GM21390 (cell line): ENCODE measurements around the gene BRMS1.

Experiments
- ATAC-seq: cut with Tn5 transposase; IDR thresholded peaks from one replicate; pipeline ENCODE4 v1.9.1; 2021; ENCODE audit not compliant: unreplicated experiment

Gene BRMS1

DNA sequence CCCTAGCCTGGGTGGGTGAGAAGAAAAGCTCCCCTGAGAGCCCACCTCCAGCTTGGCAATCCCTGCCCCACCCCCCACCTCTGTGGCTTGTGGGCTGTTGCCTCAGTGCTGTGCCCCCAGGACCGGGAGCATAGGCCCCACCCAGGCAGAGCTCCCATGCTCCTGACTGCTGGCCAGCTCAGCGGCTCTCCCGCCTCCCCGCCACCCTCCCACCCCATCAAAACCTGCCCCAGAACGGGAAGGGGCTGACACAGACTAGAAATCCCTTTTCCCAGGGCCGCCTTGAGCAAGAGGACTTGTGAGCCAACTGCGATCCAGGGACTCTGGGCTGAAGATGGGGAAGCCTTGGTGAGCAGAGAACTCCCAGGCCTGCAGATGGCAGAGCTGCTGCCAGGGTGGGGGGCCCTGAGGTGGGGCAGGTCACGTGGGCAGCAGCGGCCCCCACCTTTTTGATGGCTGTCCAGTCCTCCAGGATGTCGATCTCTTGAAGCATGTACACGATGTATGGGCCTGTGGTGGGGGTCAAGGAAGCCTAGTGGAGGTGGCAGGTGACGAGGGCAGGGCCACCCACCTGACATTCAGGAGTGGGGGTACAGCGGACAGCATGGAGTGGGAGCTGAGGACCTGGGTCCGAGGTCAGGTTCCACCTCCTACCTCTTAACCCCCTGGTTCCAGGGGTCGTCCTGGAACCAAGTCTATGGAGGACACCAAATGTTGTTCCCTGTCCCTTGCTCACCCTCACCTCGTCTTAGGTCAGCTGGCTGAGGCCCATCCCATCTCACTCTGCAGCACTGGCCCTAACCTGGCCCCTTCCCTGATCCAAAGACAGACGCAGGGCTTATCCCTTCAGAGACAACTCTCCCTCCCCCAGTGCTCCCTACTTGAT lies 6.4 kb downstream of the BRMS1 start:
- no peak for ATAC-seq

DNA sequence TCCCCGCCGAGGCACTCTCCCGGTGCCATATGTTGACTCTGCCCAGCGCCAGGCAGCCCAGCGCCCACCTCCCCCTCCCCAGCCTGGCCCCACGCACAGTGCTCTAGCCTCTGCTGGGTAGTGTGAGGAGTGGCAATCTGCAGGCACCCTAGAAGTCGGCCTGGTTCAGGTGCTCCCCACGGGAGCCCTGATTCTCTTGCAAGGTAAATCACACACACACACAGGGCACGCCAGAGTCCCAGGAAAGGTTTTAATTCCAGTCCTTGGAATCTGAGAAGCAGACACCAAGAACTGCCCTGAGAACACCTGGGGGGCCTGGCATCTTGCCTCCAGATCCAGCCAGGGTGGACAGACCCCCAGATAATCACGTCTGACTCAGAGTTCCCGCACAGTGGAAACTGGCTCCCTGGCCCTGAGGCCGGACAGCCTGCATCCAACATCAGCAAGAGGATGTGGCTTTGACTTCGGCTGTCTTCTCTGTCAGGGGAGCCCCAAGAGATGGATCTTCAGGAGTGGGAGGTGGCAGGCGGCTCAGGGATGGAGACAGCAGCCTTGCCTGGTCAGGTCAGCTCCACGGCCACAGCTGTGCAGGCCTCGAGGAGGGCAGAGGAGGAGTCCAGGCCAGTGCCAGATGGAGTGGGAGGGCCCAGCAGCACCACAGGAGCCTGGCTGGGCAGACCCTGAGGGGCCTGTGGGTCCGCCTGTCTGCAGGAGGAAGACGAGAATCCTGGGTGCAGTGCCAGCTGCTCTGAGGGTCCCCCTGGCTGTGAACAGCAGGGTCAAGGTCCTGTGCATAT lies 7.6 kb downstream of the BRMS1 start:
- no peak for ATAC-seq

DNA sequence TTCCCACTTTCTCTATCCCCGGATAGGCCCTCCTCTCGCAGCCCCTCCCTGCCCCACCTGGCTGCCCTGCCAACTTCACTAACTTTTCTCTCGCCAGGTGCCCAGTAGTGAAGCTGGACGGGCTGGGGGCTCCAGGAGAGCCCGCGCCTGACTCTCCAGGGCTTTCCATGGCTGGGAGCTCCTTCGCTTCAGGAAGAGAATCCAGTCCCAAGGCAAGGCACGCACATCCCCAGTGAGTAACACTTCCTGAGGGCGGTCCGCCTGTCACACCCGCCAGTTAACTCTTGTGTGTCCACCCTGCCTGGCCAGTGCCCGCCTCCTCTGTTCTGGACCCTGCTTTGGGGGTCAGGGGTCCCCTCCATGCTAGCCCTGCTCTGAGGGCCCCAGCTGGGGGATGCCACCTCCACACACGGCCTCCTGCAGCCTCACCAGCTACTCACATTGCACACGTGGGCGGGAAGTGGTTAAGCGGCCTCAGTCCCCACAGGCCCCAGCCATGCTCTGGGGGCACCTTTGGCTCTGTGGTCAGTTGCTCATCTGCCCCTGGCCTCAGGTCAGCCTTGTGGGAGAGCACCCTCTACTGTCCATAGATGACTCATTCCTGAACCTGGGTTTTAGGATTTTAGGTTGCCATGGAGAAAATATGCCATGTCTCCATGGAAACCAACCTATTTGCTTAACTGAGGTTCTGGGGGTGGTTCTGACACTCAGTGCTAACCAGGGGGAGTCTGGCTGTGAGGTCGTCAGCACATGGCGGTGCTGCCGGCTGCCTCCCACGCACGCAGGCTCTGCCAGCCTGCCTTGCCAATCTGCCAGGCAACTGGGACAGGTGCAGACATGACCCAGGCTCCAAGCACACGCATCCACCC lies 8.4 kb downstream of the BRMS1 start, which contains the start of gene RIN1:
Gene RIN1, minus strand, starts transcription at position 201 of the 869 bp plus-strand sequence. Its CDS starts 32 bp downstream, at position 169.
- ATAC-seq = peak; percentile 62

DNA sequence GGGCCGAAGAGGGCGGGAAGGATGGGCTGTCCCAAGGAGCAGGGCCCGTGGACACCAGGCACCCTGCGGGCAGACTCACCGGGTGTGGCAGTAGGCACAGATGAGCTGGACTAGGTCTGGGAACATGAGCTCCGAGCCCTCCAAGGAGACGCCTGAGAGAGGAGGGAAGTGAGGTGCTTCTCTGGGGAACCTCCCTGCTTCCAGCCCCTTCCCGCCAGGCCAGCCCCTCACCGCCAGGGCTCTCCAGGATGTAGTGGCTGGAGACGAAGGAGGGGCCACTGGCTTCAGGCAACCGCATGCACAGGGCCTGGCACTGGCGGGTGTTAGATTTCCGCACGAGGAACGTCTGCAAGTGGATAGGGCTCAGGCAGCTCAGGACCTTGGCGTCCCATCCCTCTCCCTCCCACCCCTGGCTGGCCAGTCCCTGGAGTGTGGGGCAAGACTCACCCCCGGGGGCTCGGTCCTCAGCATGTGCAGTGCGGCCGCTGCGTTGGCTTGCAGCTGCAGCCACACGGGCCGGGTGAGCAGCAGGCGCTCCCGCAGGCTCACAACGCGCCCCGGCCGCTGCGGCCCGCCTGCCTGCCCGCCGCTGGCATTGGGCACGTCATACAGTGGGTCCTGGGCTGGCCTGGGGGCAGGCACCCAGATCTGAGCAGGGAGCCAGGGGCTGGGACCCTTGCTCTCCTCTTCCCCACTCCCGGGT lies 9.2 kb downstream of the BRMS1 start:
- ATAC-seq = no peak

DNA sequence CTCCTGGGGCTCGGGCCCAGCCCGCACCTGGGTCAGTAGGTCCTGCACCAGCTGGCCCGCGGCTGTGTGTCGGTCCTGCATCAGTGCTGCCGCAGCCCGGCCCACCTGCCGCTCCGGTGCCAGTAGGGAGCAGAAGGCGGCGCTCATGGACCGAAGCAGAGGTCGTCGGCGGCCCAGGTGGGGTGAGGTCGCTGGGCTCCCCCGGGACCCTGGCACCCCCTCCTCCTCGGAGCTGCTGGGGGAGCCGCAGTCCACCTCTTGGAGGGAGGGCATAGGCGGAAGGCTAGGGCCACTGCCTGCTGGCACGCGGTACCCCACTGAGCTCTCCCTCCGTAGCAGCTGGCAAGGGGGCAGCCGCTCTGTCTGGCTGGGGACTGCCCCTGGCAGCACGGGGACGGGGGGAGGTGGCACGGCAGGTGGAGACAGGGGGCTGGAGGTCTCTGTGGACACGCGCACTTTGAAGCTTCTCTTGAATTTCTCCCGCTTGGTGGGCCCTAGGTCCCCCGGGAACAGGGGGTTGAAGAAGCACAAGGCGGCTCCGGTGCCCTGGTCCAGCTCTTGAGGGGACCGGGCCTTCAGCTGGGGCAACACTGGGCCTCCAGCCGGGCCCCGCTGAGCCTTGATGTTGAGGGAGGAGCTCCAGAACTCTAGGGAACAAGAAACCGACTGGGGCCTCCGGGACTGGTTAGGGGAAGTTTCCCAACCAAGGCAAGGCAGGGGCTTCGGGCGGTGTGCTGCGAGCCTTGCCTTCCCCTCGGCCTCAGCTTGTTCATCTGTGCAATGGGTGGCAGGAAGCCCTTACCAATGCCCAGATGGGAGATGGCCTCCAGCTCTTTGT lies 10.1 kb downstream of the BRMS1 start:
- ATAC-seq = no peak

DNA sequence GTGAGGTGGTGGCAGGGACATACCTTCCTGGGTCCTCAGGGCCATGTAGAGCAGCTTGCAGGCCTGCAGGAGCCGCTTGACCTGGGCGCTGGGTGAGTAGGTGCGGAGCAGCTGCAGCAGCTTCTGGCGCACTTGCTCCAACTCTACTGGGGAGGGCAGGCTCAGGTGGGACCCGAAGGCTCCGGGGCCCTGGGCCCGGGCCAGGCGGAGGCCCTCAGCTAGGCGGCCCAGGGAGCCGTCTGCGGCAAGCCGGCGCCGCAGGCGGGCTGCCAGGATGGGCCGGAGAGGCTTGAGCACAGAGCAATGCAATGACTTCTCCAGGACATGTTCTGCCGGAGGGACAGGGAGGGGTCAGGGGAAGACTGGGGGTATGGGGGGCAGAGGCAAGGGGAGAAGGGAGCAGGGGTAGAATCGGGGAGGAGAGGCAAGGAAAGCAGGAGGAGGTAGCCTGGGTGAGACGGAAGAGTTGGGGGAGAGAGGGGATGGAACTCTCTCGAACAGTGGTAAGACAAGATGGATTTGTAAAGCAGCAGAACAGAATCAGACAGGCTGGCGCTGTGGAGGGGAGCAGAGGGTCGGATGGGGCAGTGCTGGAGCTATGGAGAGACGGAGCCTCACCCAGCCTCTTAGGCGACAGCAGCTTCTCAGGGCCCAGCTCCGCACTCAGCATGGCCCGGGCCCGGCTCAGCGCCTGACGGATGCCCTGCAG lies 10.9 kb downstream of the BRMS1 start:
- ATAC-seq = no peak

DNA sequence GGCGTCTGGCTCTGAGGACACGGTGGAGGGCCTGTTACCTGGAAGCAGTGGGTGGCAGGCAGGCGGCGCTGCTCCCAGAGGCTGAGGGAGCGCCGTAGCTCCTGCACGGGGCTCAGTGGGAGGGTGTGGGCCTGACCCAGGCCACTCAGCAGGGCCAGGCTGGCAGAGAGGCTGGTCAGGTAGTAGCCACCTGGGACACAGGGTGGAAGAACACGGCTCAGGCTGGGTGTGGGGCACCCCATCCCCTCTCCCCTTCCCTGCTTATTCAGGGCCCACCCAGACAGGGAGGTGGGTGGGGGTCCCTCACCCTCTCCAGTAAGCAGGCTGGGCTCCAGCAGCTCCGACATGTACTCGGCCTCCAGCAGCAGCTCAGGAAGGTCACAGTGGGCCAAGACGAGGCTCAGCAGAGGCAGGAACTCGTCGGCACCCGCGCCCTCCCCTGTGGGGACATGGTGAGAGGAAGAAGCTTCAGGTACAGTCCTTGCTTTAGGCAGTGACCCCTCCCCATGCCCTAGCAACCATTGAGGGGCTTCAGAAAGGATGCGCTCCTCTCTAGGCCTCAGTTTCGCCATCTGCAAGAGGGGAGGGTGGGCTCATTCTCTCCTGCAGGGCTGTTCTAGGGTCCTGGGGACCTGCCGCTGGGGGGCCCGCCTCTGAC lies 11.6 kb downstream of the BRMS1 start:
- no peak for ATAC-seq

DNA sequence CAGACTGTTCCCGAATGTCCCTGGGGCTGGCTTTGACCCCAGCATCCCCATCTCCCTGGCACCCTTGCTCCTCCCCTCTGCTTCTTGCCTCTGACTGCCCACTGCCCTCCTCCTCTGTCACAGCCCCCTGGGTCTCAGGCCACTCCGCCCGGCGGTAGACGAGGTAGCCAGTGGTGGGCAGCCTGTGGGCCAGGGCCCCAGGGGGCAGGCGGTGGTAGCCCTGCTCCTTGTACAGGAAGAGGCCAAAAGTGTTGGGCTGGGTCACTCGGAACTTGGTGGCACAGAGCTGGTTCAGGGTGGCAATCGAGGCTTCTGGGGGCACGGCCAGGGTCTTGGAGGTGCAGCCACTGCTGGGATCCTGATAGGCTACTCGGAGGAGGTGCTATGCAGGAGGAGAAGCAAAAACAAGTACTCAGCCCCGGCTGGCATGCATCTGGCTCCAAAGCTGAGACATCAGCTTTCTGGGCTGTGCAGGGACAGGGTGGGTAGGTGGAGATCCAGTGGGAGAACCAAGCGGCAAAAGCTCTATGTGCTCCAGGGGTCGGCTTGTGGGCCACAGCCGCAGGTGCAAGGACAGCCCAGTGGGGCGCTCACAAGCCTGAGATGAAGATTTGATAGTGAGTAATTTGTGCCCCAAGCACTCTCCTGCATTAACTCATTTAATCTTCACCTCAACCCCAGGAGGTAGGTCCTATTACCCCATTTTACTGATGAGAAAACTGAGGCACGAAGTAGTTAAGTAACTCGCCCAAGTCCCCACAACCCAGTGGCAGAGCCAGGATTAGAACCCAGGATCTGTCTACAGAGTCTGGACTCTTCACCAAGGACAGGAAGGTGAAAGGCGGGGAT lies 12.3 kb downstream of the BRMS1 start:
- ATAC-seq = no peak

DNA sequence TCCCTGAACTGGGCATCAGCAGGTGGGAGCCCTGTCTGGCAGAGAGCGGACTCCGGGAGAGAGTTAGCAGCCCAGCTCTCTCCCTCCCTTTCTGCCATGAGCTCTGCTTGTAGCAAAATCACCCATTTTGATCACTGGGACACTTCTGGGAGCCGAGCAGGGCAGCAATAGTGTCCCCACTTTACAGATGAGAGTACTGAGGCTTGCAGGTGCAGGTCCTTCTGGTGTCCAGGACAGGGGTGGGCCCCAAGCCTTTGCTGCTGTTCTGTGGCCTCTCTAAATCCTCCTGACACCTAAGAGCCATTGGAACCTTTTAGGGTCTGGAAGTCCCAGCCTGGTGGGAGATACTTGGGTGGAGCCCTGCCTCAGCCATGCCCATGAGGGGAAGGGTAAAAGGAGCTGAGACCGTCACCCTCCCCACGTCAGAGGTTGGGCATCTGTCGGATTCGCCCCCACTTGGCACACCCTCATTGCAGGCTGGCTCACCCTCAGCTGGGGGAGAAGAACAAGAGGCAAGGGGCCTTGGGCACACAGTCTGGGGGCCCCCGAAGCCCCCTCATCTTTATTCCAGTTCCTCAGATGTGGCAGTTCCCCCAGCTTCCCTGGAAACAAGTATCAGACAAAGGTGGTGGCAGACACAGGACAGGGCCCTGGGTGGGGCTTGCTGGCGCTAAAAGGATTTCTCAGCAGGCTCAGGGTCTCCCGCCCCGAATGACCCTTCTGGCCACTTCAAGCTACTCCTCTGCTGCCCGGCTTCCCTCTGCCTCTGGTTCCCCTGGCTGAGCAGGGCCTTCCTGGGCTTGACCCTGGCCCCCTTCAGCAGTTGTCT lies 13.1 kb downstream of the BRMS1 start:
- ATAC-seq = no peak

DNA sequence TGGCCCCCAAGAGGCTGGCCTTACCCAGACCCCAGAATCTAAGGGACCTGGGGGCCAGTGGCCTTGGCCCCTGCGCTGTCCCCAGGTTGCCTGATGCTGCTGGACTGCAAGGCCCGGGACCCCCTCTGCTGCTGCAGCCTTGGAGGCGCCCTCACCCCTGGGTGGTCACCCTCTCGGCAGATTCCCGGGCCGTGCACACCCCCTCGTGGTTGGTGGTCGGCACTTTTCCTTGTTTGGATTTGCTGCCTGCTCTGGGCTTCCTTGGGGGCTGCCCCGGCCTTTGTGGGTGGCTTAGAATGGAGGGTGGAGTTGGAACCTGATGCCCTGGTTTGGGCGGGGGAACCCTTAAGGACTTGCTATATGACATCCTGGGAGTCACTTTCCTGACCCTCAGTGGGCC lies 14.0 kb downstream of the BRMS1 start:
- ATAC-seq = no peak

DNA sequence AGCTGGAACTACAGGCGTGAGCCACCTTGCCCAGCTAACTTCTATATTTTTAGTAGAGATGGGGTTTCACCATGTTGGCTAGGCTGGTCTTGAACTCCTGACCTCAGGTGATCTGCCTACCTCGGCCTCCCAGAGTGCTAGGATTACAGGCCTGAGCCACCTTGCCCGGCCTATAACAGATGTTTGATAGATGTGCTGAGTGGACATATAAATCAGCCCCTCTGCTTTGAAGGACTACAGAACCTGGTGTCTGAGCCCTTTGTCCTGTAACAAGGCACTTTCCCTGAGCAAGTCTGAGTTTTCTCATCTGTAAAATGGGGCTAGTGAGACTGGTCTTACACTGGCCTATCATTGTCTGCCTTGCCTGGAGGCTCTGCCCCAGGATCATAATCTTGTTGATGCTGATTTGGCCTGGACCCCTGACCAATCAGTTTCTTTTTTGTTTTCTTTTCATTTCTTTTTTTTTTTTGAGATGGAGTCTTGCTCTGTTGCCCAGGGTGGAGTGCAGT lies 15.7 kb downstream of the BRMS1 start:
- ATAC-seq = no peak

DNA sequence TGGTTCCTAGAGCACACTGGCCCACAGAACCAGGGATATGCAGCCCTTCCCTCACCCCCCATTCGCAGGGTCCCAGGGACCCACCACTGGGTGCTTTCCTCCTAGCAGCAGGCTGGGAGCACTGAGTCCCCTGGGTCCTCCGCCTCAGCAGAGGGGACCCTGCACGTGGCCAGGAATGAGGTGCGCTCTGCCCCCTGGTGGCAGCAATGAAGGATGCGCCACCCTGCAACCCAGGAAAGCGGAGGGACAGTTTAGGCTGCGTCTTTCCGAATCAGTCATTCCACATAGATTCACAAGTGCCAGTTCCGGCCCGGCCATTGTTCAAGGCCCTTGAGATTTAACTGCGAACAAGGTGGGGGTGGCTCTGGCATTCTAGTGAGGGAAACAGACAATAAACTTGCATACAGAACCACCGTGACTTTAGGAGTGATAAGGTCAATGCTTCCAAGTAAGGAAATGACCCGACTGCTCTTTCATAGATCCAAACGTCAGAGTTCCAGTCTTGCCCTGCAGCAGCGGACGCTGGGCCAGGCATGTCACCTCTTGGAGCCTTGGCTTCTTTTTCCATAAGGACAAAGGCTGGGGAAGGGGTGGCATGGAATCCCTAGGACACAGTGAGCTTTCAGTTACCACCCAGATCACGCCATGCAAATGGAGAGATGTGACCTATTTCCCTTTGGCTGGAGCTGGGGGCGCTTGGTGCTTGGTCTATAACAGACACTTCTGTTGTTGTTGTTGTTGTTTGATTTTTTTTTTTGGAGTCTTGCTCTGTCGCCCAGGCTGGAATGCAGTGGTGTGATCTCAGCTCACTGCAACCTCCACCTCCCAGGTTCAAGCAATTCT lies 16.4 kb downstream of the BRMS1 start:
- ATAC-seq = no peak

DNA sequence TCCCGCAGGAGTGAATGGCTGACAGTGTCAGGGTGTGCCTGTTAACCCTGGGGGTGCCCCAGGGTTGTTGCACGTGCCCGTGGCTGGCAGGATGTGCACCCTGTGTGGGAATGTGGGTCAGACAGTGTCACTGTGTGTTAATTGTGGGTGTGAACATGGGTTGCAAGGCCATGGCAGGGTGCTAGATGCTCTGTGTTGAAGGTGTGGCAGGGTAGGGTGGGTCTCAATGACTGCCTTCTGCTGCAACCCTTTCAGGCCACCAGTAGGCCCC lies 16.9 kb downstream of the BRMS1 start:
- ATAC-seq = no peak

DNA sequence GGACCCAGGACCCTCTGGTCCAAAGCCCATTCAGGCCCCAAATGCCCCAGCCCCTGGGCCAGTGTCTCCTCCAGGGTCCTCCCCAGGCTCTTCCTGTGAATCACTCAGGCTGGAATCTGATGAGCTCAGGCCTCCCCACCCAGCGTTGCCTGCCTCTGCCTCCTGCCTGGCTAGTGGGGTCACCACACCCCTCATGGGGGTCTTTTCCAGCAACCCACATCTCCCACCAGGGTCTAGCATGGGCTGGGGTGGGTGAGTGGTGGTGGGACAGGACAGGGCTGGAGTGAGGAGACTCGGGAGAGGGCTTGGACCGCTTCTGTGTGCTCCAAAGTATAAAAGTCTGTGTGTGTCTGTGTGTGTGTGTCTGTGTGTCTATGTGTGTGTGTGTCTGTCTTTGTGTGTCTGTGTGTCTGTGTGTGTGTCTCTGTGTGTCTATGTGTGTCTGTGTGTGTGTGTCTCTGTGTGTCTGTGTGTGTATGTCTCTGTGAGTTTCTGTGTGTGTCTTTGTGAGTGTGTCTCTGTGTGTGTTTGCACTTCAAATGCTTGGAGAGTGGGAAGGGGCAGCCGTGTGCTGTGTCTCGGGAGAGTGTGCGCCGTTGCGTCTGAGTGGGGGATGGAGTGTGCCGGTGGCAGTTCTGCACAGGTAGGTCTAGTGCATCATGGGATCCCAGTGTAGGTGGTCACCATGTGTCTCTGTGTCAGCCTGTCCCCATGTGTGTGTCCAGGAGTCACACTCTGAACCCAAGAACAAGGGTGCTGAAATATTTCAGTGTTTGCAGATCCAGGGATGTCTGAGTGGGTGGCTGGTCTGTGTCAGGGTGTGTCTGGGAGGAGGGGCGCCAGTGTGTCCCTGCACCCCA lies 17.5 kb downstream of the BRMS1 start:
- no peak for ATAC-seq
